Lower leg skin (tissue), 4 donors: ENCODE results near the gene TRABD2A. TPM values are rescaled to one million over a fixed set of nuclear protein-coding genes. Genes with fewer than 3 reads are reported as not detected.

Experiments
- DNase-seq, 2 donors: peaks; one replicate each; pipeline ENCODE4 v3.0.0-alpha.2; 2019; ENCODE audit warnings: low spot score in 2 of 2
- H3K4me3 ChIP-seq: fragments of 200-600 bp; sonication (generic); 2 replicates; pipeline ENCODE4 v1.5.1; 2017; ENCODE audit warnings: mild to moderate bottlenecking, low read depth; ENCODE audit not compliant: poor library complexity, severe bottlenecking
- POLR2A ChIP-seq, 2 donors: fragments of 450-650 bp; IDR thresholded peaks; one replicate each; pipeline ENCODE4 v1.6.1; 2016 to 2017; ENCODE audit warnings: antibody characterized with exemption in 2 of 2, mild to moderate bottlenecking in 1 of 2, moderate library complexity in 1 of 2
- WGBS, 2 donors: methylation state at CpG; one replicate each; pipeline ENCODE4 v1.1.5; 2018; 5-methylcytosine and 5-hydroxymethylcytosine counted together
- intact Hi-C: fragments of 100-400 bp; cut with DNase I; formaldehyde crosslinking; loops from one replicate; pipeline ENCODE4 v1.15.0; 2023; ENCODE audit warnings: low total_unique reads
- total RNA-seq, 4 donors: library from RNA; depleted of rRNA; stranded (reverse); fragments of >200 nt; gene quantifications; one replicate each; pipeline ENCODE4 v1.1.0, GENCODE V29; 2016
- TF ChIP-seq, protein P1 (sequence below), 3 donors: fragments of 450-650 bp; IDR thresholded peaks; one replicate each; pipeline ENCODE4 v1.5.1; 2016; ENCODE audit warnings: antibody characterized with exemption in 3 of 3, mild to moderate bottlenecking in 3 of 3, moderate library complexity in 2 of 3

Gene TRABD2A
- total RNA-seq, 4 donors from 2014 or later, result 0.17 to 2.1 (median 1.5) TPM; not detected in 1

- WGBS, 2 donors, result 61 to 70% methylated on average over 5 of the region's 5 CpGs
- H3K4me3 ChIP-seq, result no peak overlapping the region
- DNase-seq, result peak in 1 of 2 donors; percentile 27
- TF ChIP-seq, protein P1, sequence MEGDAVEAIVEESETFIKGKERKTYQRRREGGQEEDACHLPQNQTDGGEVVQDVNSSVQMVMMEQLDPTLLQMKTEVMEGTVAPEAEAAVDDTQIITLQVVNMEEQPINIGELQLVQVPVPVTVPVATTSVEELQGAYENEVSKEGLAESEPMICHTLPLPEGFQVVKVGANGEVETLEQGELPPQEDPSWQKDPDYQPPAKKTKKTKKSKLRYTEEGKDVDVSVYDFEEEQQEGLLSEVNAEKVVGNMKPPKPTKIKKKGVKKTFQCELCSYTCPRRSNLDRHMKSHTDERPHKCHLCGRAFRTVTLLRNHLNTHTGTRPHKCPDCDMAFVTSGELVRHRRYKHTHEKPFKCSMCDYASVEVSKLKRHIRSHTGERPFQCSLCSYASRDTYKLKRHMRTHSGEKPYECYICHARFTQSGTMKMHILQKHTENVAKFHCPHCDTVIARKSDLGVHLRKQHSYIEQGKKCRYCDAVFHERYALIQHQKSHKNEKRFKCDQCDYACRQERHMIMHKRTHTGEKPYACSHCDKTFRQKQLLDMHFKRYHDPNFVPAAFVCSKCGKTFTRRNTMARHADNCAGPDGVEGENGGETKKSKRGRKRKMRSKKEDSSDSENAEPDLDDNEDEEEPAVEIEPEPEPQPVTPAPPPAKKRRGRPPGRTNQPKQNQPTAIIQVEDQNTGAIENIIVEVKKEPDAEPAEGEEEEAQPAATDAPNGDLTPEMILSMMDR (IDR thresholded peaks at IDR 0.05), result no peak
- TF ChIP-seq POLR2A (IDR thresholded peaks at IDR 0.05), result no peak
- intact Hi-C loops, result no loop called here
Observed at GRCh38 chr2:84832772-84833461, 48.0 kb downstream of the TRABD2A start.

- TF ChIP-seq POLR2A (IDR thresholded peaks at IDR 0.05), result no peak
- TF ChIP-seq, protein P1 (IDR thresholded peaks at IDR 0.05), result no peak
- intact Hi-C loops, result no loop called here
- DNase-seq, result no peak
- H3K4me3 ChIP-seq, result no peak overlapping the region
- WGBS, 2 donors, result 87 to 88% methylated on average over 10 of the region's 10 CpGs
Observed at GRCh38 chr2:84830758-84831500, 50.0 kb downstream of the TRABD2A start.

DNA sequence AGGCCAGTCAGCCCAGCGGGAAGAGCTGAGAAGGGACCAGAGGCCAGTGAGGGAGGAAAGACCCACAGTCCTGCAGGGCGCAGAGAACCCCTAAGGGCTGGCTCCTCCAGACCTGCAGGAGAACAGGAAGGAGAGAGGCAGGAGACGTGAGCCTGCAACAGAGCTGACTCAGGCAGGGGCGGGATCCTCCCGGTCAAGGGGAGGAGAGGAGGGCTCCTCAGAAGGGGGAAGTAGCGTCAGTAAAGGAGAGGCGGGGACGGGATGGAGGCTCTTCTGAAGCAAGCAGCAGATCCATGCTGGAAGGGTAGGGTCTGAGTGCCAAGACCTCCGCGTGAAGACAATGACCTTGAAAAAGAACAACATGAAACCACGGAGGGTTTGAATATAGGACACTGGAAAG, 50.8 kb downstream of the TRABD2A start:
- 59 to 61% methylated on average over 11 of the region's 11 CpGs for WGBS, 2 donors
- no peak for TF ChIP-seq POLR2A (IDR thresholded peaks at IDR 0.05)
- TF ChIP-seq, protein P1 (IDR thresholded peaks at IDR 0.05), result no peak
- no peak overlapping the region for H3K4me3 ChIP-seq
- intact Hi-C loops, result no loop called here
- peak in 1 of 2 donors; percentile 28 for DNase-seq

GRCh38 chr2:84829693-84830092, 51.2 kb downstream of the TRABD2A start:
- H3K4me3 ChIP-seq, result no peak overlapping the region
- no peak for DNase-seq
- intact Hi-C loops, result no loop called here
- TF ChIP-seq POLR2A (IDR thresholded peaks at IDR 0.05), result no peak
- TF ChIP-seq, protein P1 (IDR thresholded peaks at IDR 0.05), result peak in 1 of 3 donors; percentile 70
- WGBS, 2 donors, result 87 to 90% methylated on average over 2 of the region's 2 CpGs

GRCh38 chr2:84827978-84828575, 52.8 kb downstream of the TRABD2A start:
- WGBS, 2 donors, result 72 to 81% methylated on average over 2 of the region's 2 CpGs
- TF ChIP-seq, protein P1 (IDR thresholded peaks at IDR 0.05), result no peak
- TF ChIP-seq POLR2A (IDR thresholded peaks at IDR 0.05), result no peak
- no peak overlapping the region for H3K4me3 ChIP-seq
- no peak for DNase-seq
- intact Hi-C loops, result no loop called here
